NCI-H2029 treated with DMSO at 0.1 percent for 48 hours (cell line): ENCODE measurements around the gene NLRP10.

Experiments
- DNase-seq: peaks from one replicate; lab custom pipeline; 2025; lab: John Stamatoyannopoulos, UW

NLRP10 gene

GRCh38 chr11:7974668-7975067 is 9.4 kb upstream of the NLRP10 start:
- DNase-seq = no peak

GRCh38 chr11:7973011-7973410 is 7.8 kb upstream of the NLRP10 start:
- no peak for DNase-seq

- DNase-seq = no peak
Measured at GRCh38 chr11:7971846-7972245, 6.6 kb upstream of the NLRP10 start.

DNA sequence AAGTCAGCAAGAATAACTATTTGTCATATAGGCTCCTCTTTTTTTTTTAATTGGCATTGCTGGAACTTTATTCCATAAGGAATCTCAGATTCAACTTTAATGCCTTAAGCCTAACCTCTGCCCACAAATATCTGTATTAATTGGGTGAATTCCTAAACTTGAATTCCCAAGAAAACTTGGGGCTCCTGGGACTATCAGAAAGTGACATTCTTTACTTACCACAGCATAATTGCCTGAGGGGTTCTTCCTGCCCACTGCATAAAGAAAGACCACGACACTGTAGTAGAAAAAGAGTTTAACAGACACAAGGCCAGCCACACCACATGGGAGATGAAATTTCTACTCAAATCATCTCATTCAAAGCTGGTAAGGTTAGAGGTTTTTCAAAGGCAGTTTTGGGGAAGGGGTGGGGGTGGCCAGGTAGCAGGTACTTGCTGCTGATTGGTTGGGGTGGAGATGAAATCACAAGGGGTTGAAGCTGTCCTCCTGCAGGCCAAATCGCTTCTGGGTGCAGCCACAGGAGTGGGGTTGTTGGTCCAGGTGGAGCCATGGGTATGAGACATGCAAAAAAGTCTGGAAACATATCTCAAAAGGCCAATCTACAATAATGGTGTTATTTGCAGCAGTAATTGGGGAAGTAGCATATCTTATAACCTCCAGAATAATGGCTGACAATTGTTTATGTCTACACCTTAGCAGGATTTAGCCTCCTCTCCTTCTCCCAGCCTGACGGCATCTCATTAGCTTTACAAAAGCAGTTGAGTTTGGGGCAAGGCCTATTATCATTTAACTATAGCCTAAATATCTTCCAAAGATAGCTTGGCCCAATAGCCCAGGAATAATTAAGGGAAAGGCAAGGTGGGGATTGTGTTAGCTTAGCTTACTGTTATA is 4.8 kb upstream of the NLRP10 start:
- DNase-seq = no peak

DNA sequence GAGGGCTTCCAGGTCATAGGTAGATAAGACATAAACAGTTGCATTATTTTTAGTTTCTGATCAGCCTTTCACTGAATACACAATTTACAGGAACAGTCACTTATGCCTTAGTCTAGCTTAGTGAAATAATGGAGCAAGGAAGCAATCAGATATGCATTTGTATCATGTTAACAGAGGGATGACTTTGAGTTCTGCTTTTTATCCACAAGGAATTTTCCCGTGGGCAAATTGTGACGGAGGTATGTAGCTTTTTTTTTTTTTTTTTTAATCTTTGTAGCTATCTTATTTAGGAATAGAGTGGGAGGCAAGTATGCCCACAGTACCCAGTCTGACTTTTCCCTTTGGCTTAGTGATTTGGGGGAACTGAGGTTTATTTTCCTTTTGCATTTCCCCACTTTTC is 3.4 kb upstream of the NLRP10 start:
- no peak for DNase-seq

- DNase-seq = no peak
Measured at GRCh38 chr11:7967826-7968225, 2.6 kb upstream of the NLRP10 start.

DNA sequence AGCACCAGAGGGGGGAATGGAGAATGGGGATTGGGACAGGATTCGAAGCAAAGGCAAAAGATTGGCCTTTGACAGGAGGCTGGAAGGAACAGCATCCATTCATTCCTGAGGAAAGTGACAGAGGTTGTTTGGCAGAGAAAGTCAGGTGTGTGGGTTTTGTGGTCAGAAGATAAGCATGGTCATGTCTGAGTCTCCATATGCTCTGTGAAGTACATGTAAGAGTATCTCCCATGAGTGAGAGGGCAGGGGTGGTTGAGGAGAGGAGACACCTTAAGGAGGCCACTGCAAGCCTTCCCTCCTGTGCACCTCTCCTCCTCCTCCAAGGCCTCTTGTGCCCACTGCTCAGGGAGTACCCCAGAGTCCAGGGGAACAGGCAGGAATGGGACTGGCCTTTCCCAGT is 1.9 kb upstream of the NLRP10 start:
- no peak for DNase-seq

GRCh38 chr11:7964873-7965272 is 374 bp downstream of the NLRP10 start:
- DNase-seq = no peak

- no peak for DNase-seq
Measured at GRCh38 chr11:7964261-7964660, 986 bp downstream of the NLRP10 start.

DNA sequence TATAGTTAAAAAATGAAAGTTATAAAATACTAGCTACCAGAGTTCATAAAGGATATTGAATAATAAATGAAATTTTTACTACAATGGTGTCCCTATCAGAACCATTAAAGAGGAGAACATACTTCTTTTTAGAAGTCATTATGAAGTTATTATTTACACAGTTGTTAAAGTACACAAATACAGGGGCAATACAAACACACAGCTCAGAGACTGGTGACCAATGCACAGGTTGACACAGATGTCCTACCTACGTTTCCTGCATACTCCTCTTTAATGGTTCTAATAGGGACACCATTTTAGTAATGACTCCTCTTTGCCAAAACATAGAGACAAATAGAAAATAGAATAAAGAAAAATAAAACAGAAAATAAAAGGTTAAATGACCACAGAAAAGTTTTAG is 10.1 kb downstream of the NLRP10 start:
- no peak for DNase-seq

DNA sequence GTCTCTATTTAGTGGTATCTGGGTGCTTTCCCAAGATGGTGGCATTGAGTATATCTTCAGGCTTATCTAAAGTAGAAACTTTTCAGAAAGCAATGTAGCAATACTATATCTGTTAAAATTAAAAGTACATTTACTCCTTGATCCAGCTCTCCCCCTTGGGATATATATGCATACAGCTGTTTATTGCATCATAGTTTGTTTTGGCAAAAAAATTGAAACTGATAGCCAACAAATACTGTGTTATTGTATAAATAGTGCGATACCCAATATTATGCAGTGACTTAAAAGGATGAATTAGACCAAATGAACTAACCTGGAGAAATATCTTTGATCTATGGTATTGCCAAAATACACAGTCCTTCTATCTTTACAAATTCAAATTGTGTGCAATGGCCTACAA is 15.3 kb downstream of the NLRP10 start:
- DNase-seq = no peak

DNA sequence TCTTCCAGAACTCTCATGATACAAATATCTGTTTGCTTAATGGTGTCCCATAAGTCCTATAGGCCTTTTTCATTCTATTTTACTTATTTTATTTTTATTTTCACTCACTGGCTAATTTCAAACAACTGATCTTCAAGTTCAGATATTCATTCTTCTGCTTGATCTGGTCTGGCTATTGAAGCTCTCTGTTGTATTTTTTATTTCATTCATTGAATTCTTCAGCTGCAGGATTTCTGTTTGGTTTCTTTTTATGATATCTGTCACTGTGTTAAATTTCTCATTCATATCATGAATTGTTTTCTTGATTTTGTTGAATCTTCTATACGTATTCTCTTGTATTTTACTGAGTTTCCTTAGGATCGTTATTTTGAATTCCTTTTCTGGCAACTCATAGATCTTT is 21.1 kb downstream of the NLRP10 start:
- no peak for DNase-seq

- DNase-seq = no peak
Measured at GRCh38 chr11:7941608-7942007, 23.6 kb downstream of the NLRP10 start, which contains the start of gene OR10A3. Gene OR10A3 (minus strand): TSS chr11:7941708. CDS start chr11:7939520, 2,188 bp downstream.

DNA sequence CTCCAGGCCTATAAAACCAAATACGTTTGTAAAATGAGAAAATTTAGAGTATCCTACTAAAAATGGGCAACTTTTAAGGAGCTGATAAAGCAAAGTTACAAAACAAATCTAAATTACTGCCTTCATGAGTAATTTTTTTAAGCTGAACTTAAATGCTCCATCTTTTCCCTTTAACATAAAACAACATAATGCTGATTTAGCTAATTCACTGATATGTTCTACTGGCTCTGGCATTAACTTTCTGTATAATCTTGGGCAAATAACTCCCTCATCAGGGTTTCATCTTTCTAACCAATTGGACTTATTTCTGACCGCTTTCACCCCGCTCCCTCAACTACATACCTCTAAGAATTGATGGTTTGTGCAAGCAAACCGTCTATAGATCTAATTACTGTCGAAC is 24.1 kb downstream of the NLRP10 start:
- no peak for DNase-seq

DNA sequence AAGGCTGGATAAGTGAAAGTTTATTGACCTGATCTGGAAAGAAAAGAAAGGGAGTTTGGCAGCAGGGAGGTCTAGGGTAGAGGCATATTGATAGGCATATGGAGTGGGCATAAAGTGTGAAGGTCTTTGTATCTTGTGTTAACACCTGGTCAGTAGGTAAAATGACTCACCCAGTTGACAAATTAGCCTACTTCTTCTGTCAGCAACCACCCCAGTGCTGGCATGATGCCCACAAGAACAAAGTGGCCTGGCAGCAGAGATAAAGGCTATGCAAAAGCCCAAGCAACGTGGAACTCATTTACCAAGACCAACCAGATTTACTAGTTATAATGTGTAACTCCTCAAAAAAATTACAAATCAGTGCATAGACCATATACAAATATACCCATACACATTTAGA is 28.6 kb downstream of the NLRP10 start:
- no peak for DNase-seq

DNA sequence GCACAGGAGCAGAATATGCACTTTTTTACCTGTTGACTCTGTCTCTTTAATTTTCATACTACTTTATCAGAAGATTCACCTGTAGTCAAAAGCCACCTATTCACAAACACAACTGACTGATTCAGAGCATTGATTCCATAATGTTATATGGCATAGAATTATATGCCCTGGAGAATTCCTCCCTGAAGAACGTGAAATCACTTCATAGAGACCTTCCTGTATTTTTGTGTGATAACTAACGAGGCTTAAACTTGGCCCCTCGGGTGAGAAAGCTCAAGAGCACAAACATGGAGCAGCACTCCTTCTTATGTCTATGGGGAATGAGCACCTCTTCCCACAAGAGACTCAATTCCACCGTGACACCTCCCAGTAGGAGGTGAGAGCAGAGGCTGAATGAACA is 34.1 kb downstream of the NLRP10 start, which contains the start of gene OR10A6:
Gene OR10A6, minus strand, starts transcription at position 101 of the 400 bp plus-strand sequence. CDS start 2,606 bp downstream, outside the sequence.
- no peak for DNase-seq

- no peak for DNase-seq
Measured at GRCh38 chr11:7927635-7928034, 37.6 kb downstream of the NLRP10 start.

DNA sequence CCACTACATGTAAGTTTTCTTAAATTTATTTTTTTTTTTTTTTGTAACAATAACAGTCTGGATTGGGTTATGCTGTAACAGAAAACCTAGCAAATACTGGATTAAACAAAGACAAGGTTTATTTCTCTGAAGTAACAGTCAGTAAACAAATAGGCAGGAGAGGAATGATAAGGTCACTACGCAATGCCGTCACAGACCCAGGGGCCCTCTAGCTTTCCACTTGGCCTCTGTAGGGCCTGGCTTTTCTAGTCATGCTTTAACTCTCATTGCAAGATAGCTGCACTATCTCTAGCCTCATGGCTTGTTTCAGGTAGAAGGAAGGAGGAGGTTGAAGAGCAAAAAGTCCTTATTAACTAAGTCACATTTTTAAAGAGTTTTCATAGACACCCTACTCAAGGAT is 40.7 kb downstream of the NLRP10 start:
- no peak for DNase-seq

GRCh38 chr11:7918141-7918540 is 47.1 kb downstream of the NLRP10 start:
- DNase-seq = no peak
